OCI-LY1 (cell line): Measurements from ENCODE around the gene KCNN3.

ENCODE experiments used
- H2AFZ ChIP-seq: fragments of 200-600 bp; sonication (generic), shearing (Covaris generic); 2 replicates; pipeline ENCODE4 v1.6.0; 2014; ENCODE audit warnings: antibody characterized with exemption, mild to moderate bottlenecking, low read length
- H3F3A ChIP-seq: fragments of 200-600 bp; sonication (generic), shearing (Covaris generic); 2 replicates; pipeline ENCODE4 v1.6.0; 2014; ENCODE audit warnings: mild to moderate bottlenecking, antibody characterized with exemption, low read length, moderate library complexity; ENCODE audit not compliant: insufficient read depth
- H3K27ac ChIP-seq: fragments of 200-600 bp; sonication (generic); 2 replicates; pipeline ENCODE4 v1.5.1; 2014; ENCODE audit warnings: low read length, mixed run types, mild to moderate bottlenecking, low read depth; ENCODE audit not compliant: poor library complexity, severe bottlenecking
- H3K27me3 ChIP-seq: fragments of 200-600 bp; sonication (generic); 2 replicates; pipeline ENCODE4 v1.6.0; 2014; ENCODE audit warnings: antibody characterized with exemption, mild to moderate bottlenecking, low read length, moderate library complexity; ENCODE audit not compliant: insufficient read depth
- H3K36me3 ChIP-seq: fragments of 200-600 bp; sonication (generic); 2 replicates; pipeline ENCODE4 v1.6.1; 2014; ENCODE audit warnings: mild to moderate bottlenecking, antibody characterized with exemption, low read length, moderate library complexity, mixed read lengths; ENCODE audit not compliant: insufficient read depth
- H3K4me1 ChIP-seq: fragments of 200-600 bp; sonication (generic); 2 replicates; pipeline ENCODE4 v1.5.1; 2014; ENCODE audit warnings: mild to moderate bottlenecking, low read length, moderate library complexity; ENCODE audit not compliant: insufficient read depth, severe bottlenecking
- H3K4me2 ChIP-seq: fragments of 200-600 bp; sonication (generic), shearing (Covaris generic); 2 replicates; pipeline ENCODE4 v1.6.1; 2014; ENCODE audit warnings: low read length
- H3K4me3 ChIP-seq: fragments of 200-600 bp; sonication (generic); 2 replicates; pipeline ENCODE4 v1.5.1; 2014; ENCODE audit warnings: low read length, low read depth, mild to moderate bottlenecking, mixed read lengths; ENCODE audit not compliant: poor library complexity, severe bottlenecking
- H3K79me2 ChIP-seq: fragments of 200-600 bp; shearing (Covaris generic); 2 replicates; pipeline ENCODE4 v1.6.1; 2016; ENCODE audit warnings: mixed run types, low read length, mixed read lengths; ENCODE audit not compliant: insufficient read depth
- H3K9ac ChIP-seq: fragments of 200-600 bp; sonication (generic), shearing (Covaris generic); 2 replicates; pipeline ENCODE4 v1.6.1; 2014; ENCODE audit warnings: mild to moderate bottlenecking, low read length, mixed read lengths
- H3K9me2 ChIP-seq: fragments of 200-600 bp; sonication (generic), shearing (Covaris generic); 2 replicates; pipeline ENCODE4 v1.6.1; 2014; ENCODE audit warnings: low read depth, mild to moderate bottlenecking, low read length, mixed read lengths
- H3K9me3 ChIP-seq: fragments of 200-600 bp; shearing (Covaris generic); 2 replicates; pipeline ENCODE4 v1.6.1; 2014; ENCODE audit warnings: low read length, mixed read lengths
- H4K20me1 ChIP-seq: fragments of 200-600 bp; sonication (generic), shearing (Covaris generic); 2 replicates; pipeline ENCODE4 v1.6.0; 2016; ENCODE audit warnings: mild to moderate bottlenecking, low read length; ENCODE audit not compliant: insufficient read depth
- EZH2 ChIP-seq: fragments of 200-600 bp; sonication (generic), shearing (Covaris generic); IDR thresholded peaks from 2 replicates; pipeline ENCODE4 v1.8.0; 2017; ENCODE audit warnings: borderline replicate concordance, mixed run types, mild to moderate bottlenecking, antibody characterized with exemption, low read length, moderate library complexity, mixed read lengths
- TF ChIP-seq, protein P1 (sequence below): fragments of 200-600 bp; sonication (generic), shearing (Covaris generic); IDR thresholded peaks from 2 replicates; pipeline ENCODE4 v1.5.1; 2017; ENCODE audit warnings: mild to moderate bottlenecking, antibody characterized with exemption, low read length, moderate library complexity, mixed read lengths

Gene KCNN3

GRCh38 chr1:154906621-154907081 is 36.6 kb upstream of the KCNN3 start:
- Histone ChIP-seq H3K27me3 (no peaks in the 10 kb centered on the region), H3K4me1 (no peaks in the 10 kb centered on the region), H3F3A (no peaks in the 10 kb centered on the region), H3K27ac (no peak overlapping the region), H3K36me3 (no peaks in the 10 kb centered on the region), H3K79me2 (no peaks in the 10 kb centered on the region), H3K9me2 (no peaks in the 10 kb centered on the region), H3K4me2 (no peak overlapping the region), H3K9me3 (no peaks in the 10 kb centered on the region), H3K4me3 (no peak overlapping the region), H3K9ac (no peak overlapping the region), H4K20me1 (no peaks in the 10 kb centered on the region), H2AFZ (no peak overlapping the region)
- TF ChIP-seq, protein P1, sequence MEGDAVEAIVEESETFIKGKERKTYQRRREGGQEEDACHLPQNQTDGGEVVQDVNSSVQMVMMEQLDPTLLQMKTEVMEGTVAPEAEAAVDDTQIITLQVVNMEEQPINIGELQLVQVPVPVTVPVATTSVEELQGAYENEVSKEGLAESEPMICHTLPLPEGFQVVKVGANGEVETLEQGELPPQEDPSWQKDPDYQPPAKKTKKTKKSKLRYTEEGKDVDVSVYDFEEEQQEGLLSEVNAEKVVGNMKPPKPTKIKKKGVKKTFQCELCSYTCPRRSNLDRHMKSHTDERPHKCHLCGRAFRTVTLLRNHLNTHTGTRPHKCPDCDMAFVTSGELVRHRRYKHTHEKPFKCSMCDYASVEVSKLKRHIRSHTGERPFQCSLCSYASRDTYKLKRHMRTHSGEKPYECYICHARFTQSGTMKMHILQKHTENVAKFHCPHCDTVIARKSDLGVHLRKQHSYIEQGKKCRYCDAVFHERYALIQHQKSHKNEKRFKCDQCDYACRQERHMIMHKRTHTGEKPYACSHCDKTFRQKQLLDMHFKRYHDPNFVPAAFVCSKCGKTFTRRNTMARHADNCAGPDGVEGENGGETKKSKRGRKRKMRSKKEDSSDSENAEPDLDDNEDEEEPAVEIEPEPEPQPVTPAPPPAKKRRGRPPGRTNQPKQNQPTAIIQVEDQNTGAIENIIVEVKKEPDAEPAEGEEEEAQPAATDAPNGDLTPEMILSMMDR = peak; percentile 32; the same call in 1 of the 2 replicates
- no peak for TF ChIP-seq EZH2

DNA sequence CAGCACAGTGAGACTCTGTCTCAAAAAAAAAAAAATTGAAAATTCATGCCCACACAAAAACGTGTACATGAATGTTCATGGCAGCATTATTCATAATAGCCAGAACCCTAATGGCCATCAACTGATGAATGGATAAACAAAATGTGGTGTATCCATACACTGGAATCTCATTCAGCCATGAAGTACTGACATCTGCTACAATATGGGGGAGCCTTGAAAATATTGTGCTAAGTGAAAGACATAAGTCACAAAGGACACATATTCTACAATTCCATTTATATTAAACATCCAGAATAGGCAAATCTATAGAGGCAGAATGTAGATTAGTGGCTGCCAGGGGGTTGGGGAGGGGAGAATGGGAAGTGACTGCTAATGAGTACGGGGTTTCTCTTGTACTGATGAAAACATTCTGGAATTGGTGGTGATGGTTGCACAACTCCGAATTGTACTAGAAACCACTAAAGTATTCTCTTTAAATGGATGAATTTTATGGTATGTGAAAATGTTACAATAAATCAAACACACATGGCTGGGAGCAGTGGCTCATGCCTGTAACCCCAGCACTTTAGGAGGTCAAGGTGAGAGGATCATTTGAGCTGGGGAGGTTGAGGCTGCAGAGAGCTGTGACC is 33.0 kb upstream of the KCNN3 start:
- Histone ChIP-seq H3K79me2 (no peaks in the 10 kb centered on the region), H3K4me1 (no peaks in the 10 kb centered on the region), H3K9me2 (no peaks in the 10 kb centered on the region), H3K4me2 (no peak overlapping the region), H3K9me3 (no peaks in the 10 kb centered on the region), H3F3A (no peaks in the 10 kb centered on the region), H4K20me1 (no peaks in the 10 kb centered on the region), H3K9ac (no peak overlapping the region), H3K27ac (no peak overlapping the region), H3K4me3 (no peak overlapping the region), H2AFZ (no peak overlapping the region), H3K36me3 (no peaks in the 10 kb centered on the region), H3K27me3 (peaks cover 2% of the 10 kb centered on the region; the same call in 1 of the 2 replicates)
- TF ChIP-seq, protein P1 = no peak
- no peak for TF ChIP-seq EZH2

DNA sequence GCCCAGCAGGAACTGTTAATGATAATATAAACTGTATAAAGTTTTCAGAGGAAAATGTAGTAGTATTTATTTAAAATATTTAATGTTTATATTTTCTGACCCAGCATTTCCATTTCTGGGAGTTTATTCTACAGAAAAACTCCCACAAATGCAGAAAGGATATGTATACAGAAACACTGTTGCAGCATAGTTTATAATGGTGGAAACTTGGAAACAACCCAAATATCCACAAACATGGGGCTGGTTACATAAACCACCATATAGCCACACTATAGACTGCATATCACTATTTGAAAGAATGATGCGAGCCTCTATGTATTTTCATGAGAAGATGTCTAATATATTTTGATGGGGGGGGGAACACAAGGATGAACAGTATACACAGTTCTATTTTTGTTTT is 31.5 kb upstream of the KCNN3 start:
- Histone ChIP-seq H3K4me3 (no peak overlapping the region), H2AFZ (no peak overlapping the region), H3K27me3 (peaks cover 9% of the 10 kb centered on the region; the same call in 1 of the 2 replicates), H3K27ac (no peak overlapping the region), H3K4me2 (no peak overlapping the region), H3K9ac (no peak overlapping the region), H3K79me2 (no peaks in the 10 kb centered on the region), H4K20me1 (no peaks in the 10 kb centered on the region), H3K4me1 (no peaks in the 10 kb centered on the region), H3K9me3 (no peaks in the 10 kb centered on the region), H3K9me2 (no peaks in the 10 kb centered on the region), H3K36me3 (no peaks in the 10 kb centered on the region), H3F3A (no peaks in the 10 kb centered on the region)
- no peak for TF ChIP-seq EZH2
- TF ChIP-seq, protein P1 = no peak
